HG03159 (cell line): ENCODE measurements around the gene TENM4.

Experiments
- ATAC-seq: cut with Tn5 transposase; IDR thresholded peaks from one replicate; pipeline ENCODE4 v1.9.1; 2021; ENCODE audit warnings: mild to moderate bottlenecking, moderate library complexity; ENCODE audit not compliant: unreplicated experiment

The TENM4 gene

GRCh38 chr11:79092791-79093353, 348.0 kb downstream of the TENM4 start:
- ATAC-seq: no peak

GRCh38 chr11:79090191-79090705, 350.6 kb downstream of the TENM4 start:
- ATAC-seq: no peak

GRCh38 chr11:79089601-79090000, 351.2 kb downstream of the TENM4 start:
- no peak for ATAC-seq

- ATAC-seq: no peak
These were observed 351.9 kb downstream of the TENM4 start for GRCh38 chr11:79088967-79089366.

- no peak for ATAC-seq
These were observed 352.9 kb downstream of the TENM4 start for GRCh38 chr11:79087961-79088318.

- ATAC-seq: no peak
These were observed 353.4 kb downstream of the TENM4 start for GRCh38 chr11:79087238-79087960.

GRCh38 chr11:79086056-79086455, 354.8 kb downstream of the TENM4 start:
- no peak for ATAC-seq

- ATAC-seq: no peak
These were observed 356.4 kb downstream of the TENM4 start for GRCh38 chr11:79084382-79084781.

GRCh38 chr11:79083352-79083751, 357.5 kb downstream of the TENM4 start:
- ATAC-seq: no peak

- no peak for ATAC-seq
These were observed 357.9 kb downstream of the TENM4 start for GRCh38 chr11:79082907-79083306.

GRCh38 chr11:79082280-79082679, 358.6 kb downstream of the TENM4 start:
- no peak for ATAC-seq

- no peak for ATAC-seq
These were observed 359.3 kb downstream of the TENM4 start for GRCh38 chr11:79081471-79082031.

GRCh38 chr11:79080551-79080950, 360.3 kb downstream of the TENM4 start:
- no peak for ATAC-seq

GRCh38 chr11:79078999-79079398, 361.8 kb downstream of the TENM4 start:
- no peak for ATAC-seq

- no peak for ATAC-seq
These were observed 362.4 kb downstream of the TENM4 start for GRCh38 chr11:79078456-79078855.

- ATAC-seq: no peak
These were observed 363.0 kb downstream of the TENM4 start for GRCh38 chr11:79077702-79078330.

- no peak for ATAC-seq
These were observed 364.2 kb downstream of the TENM4 start for GRCh38 chr11:79076526-79077115.

- no peak for ATAC-seq
These were observed 366.3 kb downstream of the TENM4 start for GRCh38 chr11:79074547-79074946.

GRCh38 chr11:79071190-79071589, 369.6 kb downstream of the TENM4 start:
- ATAC-seq: no peak

- ATAC-seq: no peak
These were observed 370.3 kb downstream of the TENM4 start for GRCh38 chr11:79070518-79070917.

GRCh38 chr11:79069504-79069903, 371.3 kb downstream of the TENM4 start:
- ATAC-seq: no peak
